SK-N-SH (cell line): Measurements from ENCODE around the gene OSBPL6. TPM values are rescaled to one million over a fixed set of nuclear protein-coding genes. Genes with fewer than 3 reads are reported as not detected.

Experiments used
- CTCF ChIA-PET: fragments of 300-600, 350-600 bp; formaldehyde crosslinking; extraction: SDS; loops from one replicate; lab custom pipeline; 2021; lab: Yijun Ruan, JAX
- POLR2A ChIA-PET: fragments of 350-600 bp; sonication (Branson Sonifier 250); formaldehyde crosslinking; extraction: SDS; loops from one replicate; lab custom pipeline; 2020; ENCODE audit warnings: antibody characterized with exemption, inconsistent platforms; lab: Yijun Ruan, JAX
- DNase-seq: peaks from one replicate; pipeline ENCODE4 v3.0.0; 2012
- H2AFZ ChIP-seq: fragments of 200-600 bp; sonication (generic); 2 replicates; pipeline ENCODE4 v1.8.1; 2016; ENCODE audit warnings: antibody characterized with exemption, mild to moderate bottlenecking, low read depth
- H3F3A ChIP-seq: fragments of 200-600 bp; sonication (generic); replicated peaks from 2 replicates; pipeline ENCODE3; 2016; ENCODE audit warnings: antibody characterized with exemption, mild to moderate bottlenecking; ENCODE audit not compliant: insufficient read depth
- H3K27ac ChIP-seq, 2 experiments: fragments of 200-500 bp in 1 of 2; fragments of 200-600 bp in 1 of 2; sonication (Bioruptor generic) in 1 of 2; sonication (generic), shearing (Covaris generic) in 1 of 2; 2 replicates each; pipeline versions ENCODE4 v1.5.1 to v1.6.1; 2014 to 2016; ENCODE audit warnings: low read depth in 2 of 2, inconsistent platforms in 1 of 2, low read length in 1 of 2, mild to moderate bottlenecking in 1 of 2, mixed read lengths in 1 of 2
- H3K27me3 ChIP-seq: fragments of 200-600 bp; sonication (generic), shearing (Covaris generic); 2 replicates; pipeline ENCODE4 v1.6.1; 2016; ENCODE audit warnings: mixed run types; ENCODE audit not compliant: insufficient read depth
- H3K36me3 ChIP-seq, 2 experiments: fragments of 200-500 bp in 1 of 2; fragments of 200-600 bp in 1 of 2; sonication (Bioruptor generic) in 1 of 2; sonication (generic) in 1 of 2; replicated peaks in 1 of 2; 2 replicates each; pipeline versions ENCODE3 to v1.5.1; 2014 to 2016; ENCODE audit warnings: low read length in 1 of 2, mild to moderate bottlenecking in 1 of 2; ENCODE audit not compliant: insufficient read depth in 2 of 2, control insufficient read depth in 1 of 2
- H3K4me1 ChIP-seq, 2 experiments: fragments of 200-500 bp in 1 of 2; fragments of 200-600 bp in 1 of 2; sonication (Bioruptor generic) in 1 of 2; sonication (generic), shearing (Covaris generic) in 1 of 2; 2 replicates each; pipeline versions ENCODE4 v1.5.1 to v1.6.1; 2014 to 2016; ENCODE audit warnings: low read depth in 1 of 2, low read length in 1 of 2, mixed run types in 1 of 2; ENCODE audit not compliant: insufficient read depth in 2 of 2, control insufficient read depth in 1 of 2
- H3K4me2 ChIP-seq: fragments of 200-600 bp; sonication (generic), shearing (Covaris generic); 2 replicates; pipeline ENCODE4 v1.6.1; 2017; ENCODE audit warnings: mixed run types
- H3K4me3 ChIP-seq, 2 experiments: fragments of 200-500 bp in 1 of 2; fragments of 200-600 bp in 1 of 2; sonication (Bioruptor generic) in 1 of 2; sonication (generic), shearing (Covaris generic) in 1 of 2; 2 replicates each; pipeline versions ENCODE4 v1.5.1 to v1.8.1; 2014 to 2016; ENCODE audit warnings: low read depth in 2 of 2, inconsistent platforms in 1 of 2, low read length in 1 of 2, mild to moderate bottlenecking in 1 of 2, mixed read lengths in 1 of 2, moderate library complexity in 1 of 2
- H3K79me2 ChIP-seq: fragments of 200-600 bp; sonication (generic); 2 replicates; pipeline ENCODE4 v1.8.1; 2017; ENCODE audit warnings: mild to moderate bottlenecking; ENCODE audit not compliant: insufficient read depth
- H3K9ac ChIP-seq: fragments of 200-600 bp; sonication (generic); 2 replicates; pipeline ENCODE4 v1.6.1; 2017; ENCODE audit warnings: mixed run types
- H3K9me2 ChIP-seq: fragments of 200-600 bp; sonication (generic); 2 replicates; pipeline ENCODE4 v1.6.1; 2017; ENCODE audit warnings: mixed run types
- H3K9me3 ChIP-seq: fragments of 200-600 bp; sonication (generic); 2 replicates; pipeline ENCODE4 v1.6.1; 2017; ENCODE audit warnings: mixed run types, mild to moderate bottlenecking, moderate library complexity
- H4K20me1 ChIP-seq: fragments of 200-600 bp; sonication (generic); 2 replicates; pipeline ENCODE4 v1.6.1; 2017; ENCODE audit warnings: mild to moderate bottlenecking, mixed run types; ENCODE audit not compliant: insufficient read depth
- CHD2 ChIP-seq: fragments of 150-350 bp; IDR thresholded peaks from 2 replicates; pipeline ENCODE4 v1.6.1; 2018; ENCODE audit warnings: low read length; ENCODE audit not compliant: partially characterized antibody
- CTCF ChIP-seq: fragments of 200-600 bp; sonication (generic); IDR thresholded peaks from 2 replicates; pipeline ENCODE4 v1.6.1; 2017; ENCODE audit warnings: antibody characterized with exemption, mild to moderate bottlenecking, moderate library complexity
- ELF1 ChIP-seq: IDR thresholded peaks from 2 replicates; pipeline ENCODE4 v1.4.0; 2012
- EZH2phosphoT487 ChIP-seq: fragments of 200-600 bp; sonication (generic); IDR thresholded peaks from 2 replicates; pipeline ENCODE4 v1.6.1; 2017; ENCODE audit warnings: low read depth, mixed run types, mild to moderate bottlenecking, antibody characterized with exemption, moderate library complexity, borderline replicate concordance
- FOSL2 ChIP-seq: IDR thresholded peaks from 2 replicates; pipeline ENCODE4 v1.4.0; 2012; ENCODE audit warnings: low read depth, mild to moderate bottlenecking, moderate library complexity, borderline replicate concordance
- FOXJ3 ChIP-seq: sonication (generic); formaldehyde crosslinking; IDR thresholded peaks from 2 replicates; pipeline ENCODE4 v1.5.1; 2020; ENCODE audit warnings: mild to moderate bottlenecking, missing genetic modification reagents
- FOXM1 ChIP-seq: IDR thresholded peaks from 2 replicates; pipeline ENCODE4 v1.4.0; 2012; ENCODE audit warnings: low read depth, mild to moderate bottlenecking
- GABPA ChIP-seq: IDR thresholded peaks from 2 replicates; pipeline ENCODE4 v1.4.0; 2012; ENCODE audit warnings: low read depth, mild to moderate bottlenecking
- MAX ChIP-seq: IDR thresholded peaks from 2 replicates; pipeline ENCODE4 v1.4.0; 2012; ENCODE audit warnings: low read depth
- NFIC ChIP-seq: IDR thresholded peaks from 2 replicates; pipeline ENCODE4 v1.4.0; 2012; ENCODE audit warnings: borderline replicate concordance
- NRF1 ChIP-seq: IDR thresholded peaks from 2 replicates; pipeline ENCODE4 v1.6.1; 2012; ENCODE audit warnings: low read depth, mild to moderate bottlenecking, low read length
- RCOR1 ChIP-seq: fragments of 150-350 bp; IDR thresholded peaks from 2 replicates; pipeline ENCODE4 v1.6.1; 2017; ENCODE audit warnings: antibody characterized with exemption, low read length
- REST ChIP-seq: IDR thresholded peaks from 2 replicates; pipeline ENCODE4 v1.6.1; 2012; ENCODE audit warnings: mild to moderate bottlenecking, low read depth, low read length, moderate library complexity
- RFX5 ChIP-seq: IDR thresholded peaks from 2 replicates; pipeline ENCODE4 v1.6.1; 2012; ENCODE audit warnings: mild to moderate bottlenecking, improper control_type of control experiment, low read length
- SIN3A ChIP-seq: IDR thresholded peaks from 2 replicates; pipeline ENCODE4 v1.6.1; 2012; ENCODE audit warnings: low read depth, mild to moderate bottlenecking, low read length, moderate library complexity, borderline replicate concordance
- TAF1 ChIP-seq: IDR thresholded peaks from 2 replicates; pipeline ENCODE4 v1.6.1; 2012; ENCODE audit warnings: low read depth, mild to moderate bottlenecking, low read length, moderate library complexity, borderline replicate concordance
- USF1 ChIP-seq: IDR thresholded peaks from 2 replicates; pipeline ENCODE4 v1.4.0; 2012; ENCODE audit warnings: low read depth, borderline replicate concordance
- WGBS: methylation state at CpG from one replicate; pipeline ENCODE4 v1.1.6; 2017; ENCODE audit warnings: low lambda C conversion rate; 5-methylcytosine and 5-hydroxymethylcytosine counted together
- polyA plus RNA-seq, 3 experiments: library from polyadenylated mRNA; depleted of rRNA; stranded (reverse); fragments of >200 nt; gene quantifications; 2 replicates each; pipeline ENCODE4 v1.2.3, GENCODE V29; 2012

The OSBPL6 gene
- polyA plus RNA-seq, 1 of the 3 experiments (the other 2 are of a cell fraction), result 2.7 TPM

- peak overlapping the region in 1 of 2 experiments; percentile 38; a peak in 1 of 4 replicates for H3K27ac ChIP-seq
- TF ChIP-seq REST (no peak), RFX5 (no peak), USF1 (no peak), NRF1 (no peak), EZH2phosphoT487 (no peak), GABPA (no peak), ELF1 (no peak), CHD2 (no peak), MAX (no peak), FOXM1 (no peak), RCOR1 (no peak), CTCF (no peak), FOSL2 (no peak), SIN3A (no peak), FOXJ3 (CRISPR knock-in tag) (no peak), TAF1 (no peak), NFIC (no peak)
Measured at GRCh38 chr2:178238750-178239149, 44.4 kb downstream of the OSBPL6 start.

More at GRCh38 chr2:178238750-178239149, 44.4 kb downstream of the OSBPL6 start:
- H3K27me3 ChIP-seq, result no peaks in the 10 kb centered on the region
- ChIA-PET POLR2A (no interaction called here), CTCF (no interaction called here)
- peaks cover 6 to 10% of the 10 kb centered on the region in 2 experiments for H3K4me1 ChIP-seq
- H3K9me2 ChIP-seq, result no peaks in the 10 kb centered on the region
- no peaks in the 10 kb centered on the region for H3K79me2 ChIP-seq
- H3K9ac ChIP-seq, result no peak overlapping the region
- H3F3A ChIP-seq, result peaks cover 5% of the 10 kb centered on the region
- WGBS, result 65% methylated on average over 2 of the region's 2 CpGs
- H2AFZ ChIP-seq, result no peak overlapping the region
- no peaks in the 10 kb centered on the region for H4K20me1 ChIP-seq
- H3K36me3 ChIP-seq, result no peaks in the 10 kb centered on the region
- no peak overlapping the region for H3K4me3 ChIP-seq
- H3K9me3 ChIP-seq, result no peaks in the 10 kb centered on the region
- DNase-seq, result no peak
- H3K4me2 ChIP-seq, result no peak overlapping the region
